LNCAP (cell line): ENCODE measurements around the gene TMTC1.

Experiments used
- CTCF ChIP-seq: fragments of 450-650 bp; IDR thresholded peaks from 2 replicates; pipeline ENCODE4 v1.5.1; 2017; ENCODE audit warnings: mild to moderate bottlenecking

TMTC1 gene

GRCh38 chr12:29717540-29718100 is 66.1 kb downstream of the TMTC1 start:
- TF ChIP-seq CTCF, result no peak

- TF ChIP-seq CTCF, result no peak
Observed at GRCh38 chr12:29714966-29715365, 68.8 kb downstream of the TMTC1 start.

- no peak for TF ChIP-seq CTCF
Observed at GRCh38 chr12:29713729-29714128, 70.0 kb downstream of the TMTC1 start.

GRCh38 chr12:29711381-29711780 is 72.4 kb downstream of the TMTC1 start:
- TF ChIP-seq CTCF, result no peak

GRCh38 chr12:29710104-29710503 is 73.6 kb downstream of the TMTC1 start:
- TF ChIP-seq CTCF, result no peak

- no peak for TF ChIP-seq CTCF
Observed at GRCh38 chr12:29709496-29710040, 74.2 kb downstream of the TMTC1 start.

- no peak for TF ChIP-seq CTCF
Observed at GRCh38 chr12:29709054-29709453, 74.7 kb downstream of the TMTC1 start.

- TF ChIP-seq CTCF, result no peak
Observed at GRCh38 chr12:29707846-29708245, 75.9 kb downstream of the TMTC1 start.
